ENCODE data around the gene EVI2A. TPM values are rescaled to one million over a fixed set of nuclear protein-coding genes. Genes with fewer than 3 reads are reported as not detected.

EVI2A gene
- total and polyA plus RNA-seq, 9 of the 15 experiments (the other 6 are each of a cell fraction or from before 2014, with no cell fraction given): 0.06 to 0.37 (median 0.15) TPM; not detected in 3

DNA sequence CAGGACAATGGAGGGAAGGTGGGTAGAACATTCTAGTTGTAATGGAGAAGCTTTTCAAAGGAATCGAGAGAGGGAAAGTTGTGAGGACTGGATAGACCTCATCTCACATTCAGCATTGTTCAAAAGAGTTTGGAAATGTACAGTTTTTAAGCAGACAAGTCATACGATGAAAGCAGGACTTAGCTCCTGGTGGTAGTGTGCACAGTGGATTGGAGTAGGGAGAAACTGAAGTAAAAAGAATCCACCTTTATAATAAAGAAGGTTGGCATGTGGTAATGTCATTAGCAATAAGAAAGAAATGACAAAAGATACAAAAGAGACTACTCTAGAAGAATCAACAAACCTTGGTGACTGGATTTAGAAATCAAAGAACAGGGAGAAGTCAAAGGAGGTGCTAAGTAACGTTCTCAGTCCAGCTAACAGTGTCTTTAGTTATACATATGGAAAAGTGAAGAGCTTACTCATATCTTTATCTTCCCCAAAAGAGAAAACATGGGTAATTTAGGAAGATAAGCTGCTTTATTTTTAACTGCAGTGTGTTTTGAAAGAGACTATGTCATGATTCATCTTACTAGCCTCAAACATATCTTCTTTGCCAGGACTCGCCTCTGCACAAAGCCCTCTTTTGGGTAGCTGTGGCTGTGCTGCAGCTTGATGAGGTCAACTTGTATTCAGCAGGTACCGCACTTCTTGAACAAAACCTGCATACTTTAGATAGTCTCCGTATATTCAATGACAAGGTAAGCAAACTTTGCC is 18.7 kb upstream of the EVI2A start (continued):
- TF ChIP-seq, protein P1, sequence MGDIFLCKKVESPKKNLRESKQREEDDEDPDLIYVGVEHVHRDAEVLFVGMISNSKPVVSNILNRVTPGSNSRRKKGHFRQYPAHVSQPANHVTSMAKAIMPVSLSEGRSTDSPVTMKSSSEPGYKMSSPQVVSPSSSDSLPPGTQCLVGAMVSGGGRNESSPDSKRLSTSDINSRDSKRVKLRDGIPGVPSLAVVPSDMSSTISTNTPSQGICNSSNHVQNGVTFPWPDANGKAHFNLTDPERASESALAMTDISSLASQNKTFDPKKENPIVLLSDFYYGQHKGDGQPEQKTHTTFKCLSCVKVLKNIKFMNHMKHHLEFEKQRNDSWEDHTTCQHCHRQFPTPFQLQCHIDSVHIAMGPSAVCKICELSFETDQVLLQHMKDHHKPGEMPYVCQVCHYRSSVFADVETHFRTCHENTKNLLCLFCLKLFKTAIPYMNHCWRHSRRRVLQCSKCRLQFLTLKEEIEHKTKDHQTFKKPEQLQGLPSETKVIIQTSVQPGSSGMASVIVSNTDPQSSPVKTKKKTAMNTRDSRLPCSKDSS (IDR thresholded peaks at IDR 0.05; ENCODE audit: low read depth, partially characterized antibody): no peak
- TF ChIP-seq MBD2 (IDR thresholded peaks at IDR 0.05; ENCODE audit: borderline replicate concordance, low read depth) (no peak), LEF1 (IDR thresholded peaks at IDR 0.05) (peak; percentile 65)
- TF ChIP-seq, protein P2, sequence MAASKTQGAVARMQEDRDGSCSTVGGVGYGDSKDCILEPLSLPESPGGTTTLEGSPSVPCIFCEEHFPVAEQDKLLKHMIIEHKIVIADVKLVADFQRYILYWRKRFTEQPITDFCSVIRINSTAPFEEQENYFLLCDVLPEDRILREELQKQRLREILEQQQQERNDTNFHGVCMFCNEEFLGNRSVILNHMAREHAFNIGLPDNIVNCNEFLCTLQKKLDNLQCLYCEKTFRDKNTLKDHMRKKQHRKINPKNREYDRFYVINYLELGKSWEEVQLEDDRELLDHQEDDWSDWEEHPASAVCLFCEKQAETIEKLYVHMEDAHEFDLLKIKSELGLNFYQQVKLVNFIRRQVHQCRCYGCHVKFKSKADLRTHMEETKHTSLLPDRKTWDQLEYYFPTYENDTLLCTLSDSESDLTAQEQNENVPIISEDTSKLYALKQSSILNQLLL (CRISPR knock-in tag; IDR thresholded peaks at IDR 0.05; ENCODE audit: borderline replicate concordance): no peak

DNA sequence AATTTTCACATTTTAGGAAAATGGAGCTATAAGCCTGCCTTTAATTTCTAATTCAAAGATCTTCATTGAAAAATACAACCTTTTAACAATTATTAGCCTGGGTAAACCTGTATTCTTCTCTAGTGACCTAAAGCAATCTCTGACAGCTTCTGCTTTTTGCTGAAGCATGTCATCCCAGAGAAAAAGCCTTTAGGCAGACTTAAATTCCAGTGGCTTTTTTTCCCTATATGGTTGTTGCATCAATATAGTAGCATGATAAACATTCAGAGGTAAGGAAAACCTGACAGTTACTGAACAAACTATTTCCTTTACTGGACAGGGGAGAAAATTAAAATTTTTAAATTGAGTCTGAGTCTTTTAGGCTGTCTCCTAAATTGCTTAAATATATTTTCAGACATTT is 7.8 kb upstream of the EVI2A start:
- FAIRE-seq (no peak), ATAC-seq (no peak), DNase-seq (ENCODE audit: extremely low read depth in 1 of 4, low spot score in 3 of 4) (no peak)
- no peaks in the 10 kb centered on the region for H3K27me3 ChIP-seq (ENCODE audit: control insufficient read depth in 2 of 2, insufficient read depth in 2 of 2, low read length in 2 of 2)
- intact Hi-C loops (cut with micrococcal nuclease): no loop called here
- no peaks in the 10 kb centered on the region for H3K9me3 ChIP-seq (replicated peaks; ENCODE audit: control insufficient read depth, insufficient read depth, low read depth, low read length)
- no peaks in the 10 kb centered on the region for H3K9me1 ChIP-seq (ENCODE audit: control insufficient read depth, insufficient read depth, low read length)
- no peaks in the 10 kb centered on the region for H4K20me1 ChIP-seq (replicated peaks; ENCODE audit: control insufficient read depth, insufficient read depth, low read length)
- BruUV-seq (replicated peaks): no TSS peak
- H2AFZ ChIP-seq (ENCODE audit: low read depth, low read length): no peak overlapping the region
- peaks cover 37% of the 10 kb centered on the region for H3K36me3 ChIP-seq (ENCODE audit: control insufficient read depth, insufficient read depth, low read length)
- H3K27ac ChIP-seq (ENCODE audit: extremely low read depth, low read depth, low read length): no peak overlapping the region
- H3K4me3 ChIP-seq: no peak overlapping the region
- no peaks in the 10 kb centered on the region for H3K4me1 ChIP-seq (replicated peaks in 1 of 2; ENCODE audit: control insufficient read depth in 2 of 2, insufficient read depth in 2 of 2, low read length in 2 of 2)
- no peak overlapping the region for H3K9ac ChIP-seq (ENCODE audit: insufficient read depth in 1 of 2, low read depth in 2 of 2, low read length in 2 of 2)
- no peak for TF ChIP-seq EP400 (IDR thresholded peaks at IDR 0.05)
- TF ChIP-seq CAMTA2 (CRISPR knock-in tag; conservative IDR thresholded peaks at IDR 0.05): no peak
- TF ChIP-seq, protein P3, sequence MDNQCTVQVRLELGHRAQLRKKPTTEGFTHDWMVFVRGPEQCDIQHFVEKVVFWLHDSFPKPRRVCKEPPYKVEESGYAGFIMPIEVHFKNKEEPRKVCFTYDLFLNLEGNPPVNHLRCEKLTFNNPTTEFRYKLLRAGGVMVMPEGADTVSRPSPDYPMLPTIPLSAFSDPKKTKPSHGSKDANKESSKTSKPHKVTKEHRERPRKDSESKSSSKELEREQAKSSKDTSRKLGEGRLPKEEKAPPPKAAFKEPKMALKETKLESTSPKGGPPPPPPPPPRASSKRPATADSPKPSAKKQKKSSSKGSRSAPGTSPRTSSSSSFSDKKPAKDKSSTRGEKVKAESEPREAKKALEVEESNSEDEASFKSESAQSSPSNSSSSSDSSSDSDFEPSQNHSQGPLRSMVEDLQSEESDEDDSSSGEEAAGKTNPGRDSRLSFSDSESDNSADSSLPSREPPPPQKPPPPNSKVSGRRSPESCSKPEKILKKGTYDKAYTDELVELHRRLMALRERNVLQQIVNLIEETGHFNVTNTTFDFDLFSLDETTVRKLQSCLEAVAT (IDR thresholded peaks at IDR 0.05): no peak
- TF ChIP-seq HEY1 (CRISPR knock-in tag; IDR thresholded peaks at IDR 0.05; ENCODE audit: borderline replicate concordance): no peak
- TF ChIP-seq ZNF354B (CRISPR knock-in tag; IDR thresholded peaks at IDR 0.05): no peak
- TF ChIP-seq, protein P4, sequence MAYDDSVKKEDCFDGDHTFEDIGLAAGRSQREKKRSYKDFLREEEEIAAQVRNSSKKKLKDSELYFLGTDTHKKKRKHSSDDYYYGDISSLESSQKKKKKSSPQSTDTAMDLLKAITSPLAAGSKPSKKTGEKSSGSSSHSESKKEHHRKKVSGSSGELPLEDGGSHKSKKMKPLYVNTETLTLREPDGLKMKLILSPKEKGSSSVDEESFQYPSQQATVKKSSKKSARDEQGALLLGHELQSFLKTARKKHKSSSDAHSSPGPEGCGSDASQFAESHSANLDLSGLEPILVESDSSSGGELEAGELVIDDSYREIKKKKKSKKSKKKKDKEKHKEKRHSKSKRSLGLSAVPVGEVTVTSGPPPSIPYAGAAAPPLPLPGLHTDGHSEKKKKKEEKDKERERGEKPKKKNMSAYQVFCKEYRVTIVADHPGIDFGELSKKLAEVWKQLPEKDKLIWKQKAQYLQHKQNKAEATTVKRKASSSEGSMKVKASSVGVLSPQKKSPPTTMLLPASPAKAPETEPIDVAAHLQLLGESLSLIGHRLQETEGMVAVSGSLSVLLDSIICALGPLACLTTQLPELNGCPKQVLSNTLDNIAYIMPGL (CRISPR knock-in tag; IDR thresholded peaks at IDR 0.05): no peak
- no peak for TF ChIP-seq CBFA2T2 (conservative IDR thresholded peaks at IDR 0.05)
- no peak for TF ChIP-seq DACH1 (IDR thresholded peaks at IDR 0.05; ENCODE audit: partially characterized antibody)
- TF ChIP-seq SIRT6 (IDR thresholded peaks at IDR 0.05; ENCODE audit: low read depth, low read length): no peak
- POLR2A ChIA-PET: interaction anchor here (1.2 kb wide), 1 partner anchor 12 kb away, joined by 3 read pairs; no protein-coding TSS in a partner anchor
- CTCF ChIA-PET (ENCODE audit: low intra/inter-chr PET ratio): no interaction called here
- H3K4me2 ChIP-seq (ENCODE audit: insufficient read depth, low read length): no peak overlapping the region
- H3K79me2 ChIP-seq (ENCODE audit: control insufficient read depth, insufficient read depth, low read length): no peaks in the 10 kb centered on the region
- in situ Hi-C loops (cut with MboI): no loop called here
